Right cardiac atrium (tissue), 5 donors: Measurements from ENCODE around the gene DCAF10. TPM values are rescaled to one million over a fixed set of nuclear protein-coding genes. Genes with fewer than 3 reads are reported as not detected.
"Not testable (repeated sequence)": the region's sequence is repeated elsewhere in the genome, so short reads cannot be mapped to it uniquely, and the experiment has no call there.

ENCODE experiments used
- ATAC-seq, 2 donors: fragments of 200-7000 bp; cut with Tn5 transposase; one replicate each; pipeline versions ENCODE4 v1.8.0 to v1.9.1; 2020; ENCODE audit warnings: moderate library complexity in 2 of 2, mild to moderate bottlenecking in 1 of 2
- DNase-seq, 3 donors: peaks; one replicate each; pipeline ENCODE4 v3.0.0-alpha.2; 2020
- H3K27ac ChIP-seq: one replicate; pipeline ENCODE4 v1.5.1; 2013; ENCODE audit warnings: mild to moderate bottlenecking, low read length, control low read depth, moderate library complexity
- H3K27me3 ChIP-seq: one replicate; pipeline ENCODE4 v1.6.1; 2013; ENCODE audit not compliant: control insufficient read depth, insufficient read depth
- H3K4me1 ChIP-seq: one replicate; pipeline ENCODE4 v1.6.1; 2013; ENCODE audit warnings: low read length; ENCODE audit not compliant: control insufficient read depth, insufficient read depth
- H3K4me3 ChIP-seq: one replicate; pipeline ENCODE4 v1.5.1; 2013; ENCODE audit warnings: low read length, control low read depth
- H3K9me3 ChIP-seq: one replicate; pipeline ENCODE4 v1.6.1; 2013; ENCODE audit warnings: low read length; ENCODE audit not compliant: control insufficient read depth
- WGBS: extraction: QIAGEN DNeasy Blood & Tissue Kit; methylation state at CpG from one replicate; pipeline ENCODE4 v1.1.7; 2013; 5-methylcytosine and 5-hydroxymethylcytosine counted together
- intact Hi-C, 4 donors: fragments of 100-400 bp; cut with DNase I; formaldehyde crosslinking; loops; one replicate each; pipeline versions ENCODE4 v1.11.0 to v1.14.0; 2022 to 2023
- polyA plus RNA-seq: library from polyadenylated mRNA; stranded (reverse); fragments of 200-250 nt; gene quantifications from one replicate; pipeline ENCODE4 v1.2.3, GENCODE V29; 2013
- total RNA-seq, 4 donors: library from RNA; stranded (reverse); fragmentation: NEBNext Ultra II Directional; extraction: Animal tissue kit (Norgen Biotek cat#: 25700); gene quantifications; one replicate each; pipeline ENCODE4 v1.2.1, GENCODE V29; 2021
- donor health status: healthy with polysubstance abuse.
- donor health status: DM: no; HTN: yes; CAD: no.
- donor health status: DM: no; HTN: no; CAD: no.
- donor health status: DM: no; HTN: yes; CAD: no; lungs with severe emphysema.
- donor health status: DM: yes; HTN: yes; CAD: no.

The DCAF10 gene
- total and polyA plus RNA-seq, 5 donors = 7.7 to 18.8 (median 16.2) TPM

DNA sequence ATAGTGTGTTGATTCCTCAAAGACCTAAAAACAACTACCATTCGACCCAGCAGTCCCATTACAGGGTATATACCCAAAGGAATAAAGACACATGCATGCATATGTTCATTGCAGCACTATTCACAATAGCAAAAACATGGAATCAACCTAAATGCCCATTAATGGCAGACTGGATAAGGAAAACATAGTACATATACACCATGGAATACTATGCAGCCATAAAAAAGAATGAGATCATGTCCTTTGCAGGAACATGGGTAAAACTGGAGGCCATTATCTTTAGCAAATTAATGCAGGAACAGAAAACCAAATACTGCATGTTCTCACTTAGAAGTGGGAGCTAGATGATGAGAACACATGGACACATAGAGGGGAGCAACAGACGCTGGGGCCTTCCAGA is 24.6 kb downstream of the DCAF10 start:
- DNase-seq, H3K27me3 ChIP-seq, ATAC-seq, H3K27ac ChIP-seq, H3K9me3 ChIP-seq, intact Hi-C loops, H3K4me3 ChIP-seq, H3K4me1 ChIP-seq: not testable (repeated sequence)
- WGBS = 98% methylated on average over 2 of the region's 2 CpGs

DNA sequence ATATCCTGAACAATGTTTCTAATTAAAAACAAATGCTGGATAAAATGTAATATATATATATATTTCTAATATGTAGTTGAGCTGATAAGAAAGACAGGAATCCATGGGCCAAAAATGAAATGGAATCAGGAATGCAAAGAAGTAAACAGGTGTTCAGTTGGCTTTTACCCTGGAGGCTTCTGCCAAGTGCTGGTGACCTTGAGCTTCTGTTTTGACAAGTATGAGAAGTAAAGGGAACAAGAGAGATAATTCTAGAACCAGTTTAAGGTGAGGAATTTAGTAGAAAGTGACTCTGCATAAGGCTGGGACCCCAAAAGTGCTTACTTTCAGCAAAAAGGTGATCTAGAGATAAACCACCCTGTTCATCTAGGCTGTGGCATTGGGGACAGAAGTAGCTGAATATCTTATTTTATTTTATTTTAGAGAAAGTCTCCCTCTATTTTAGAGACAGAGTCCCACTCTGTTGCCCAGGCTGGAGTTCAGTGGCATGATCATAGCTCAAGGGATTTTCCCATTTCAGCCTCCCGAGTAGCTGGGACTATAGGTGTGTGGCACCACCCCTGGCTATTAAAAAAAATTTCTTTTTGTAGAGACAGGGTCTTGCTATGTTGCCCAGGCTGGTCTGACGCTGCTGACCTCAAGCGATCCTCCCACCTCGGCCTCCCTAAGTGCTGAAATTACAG is 27.0 kb downstream of the DCAF10 start:
- Histone ChIP-seq H3K4me3 (no peak overlapping the region), H3K27ac (no peak overlapping the region), H3K4me1 (no peaks in the 10 kb centered on the region), H3K27me3 (no peaks in the 10 kb centered on the region), H3K9me3 (no peaks in the 10 kb centered on the region)
- intact Hi-C loops = no loop called here
- no peak for ATAC-seq
- WGBS = 96% methylated on average over 4 of the region's 4 CpGs
- no peak for DNase-seq

DNA sequence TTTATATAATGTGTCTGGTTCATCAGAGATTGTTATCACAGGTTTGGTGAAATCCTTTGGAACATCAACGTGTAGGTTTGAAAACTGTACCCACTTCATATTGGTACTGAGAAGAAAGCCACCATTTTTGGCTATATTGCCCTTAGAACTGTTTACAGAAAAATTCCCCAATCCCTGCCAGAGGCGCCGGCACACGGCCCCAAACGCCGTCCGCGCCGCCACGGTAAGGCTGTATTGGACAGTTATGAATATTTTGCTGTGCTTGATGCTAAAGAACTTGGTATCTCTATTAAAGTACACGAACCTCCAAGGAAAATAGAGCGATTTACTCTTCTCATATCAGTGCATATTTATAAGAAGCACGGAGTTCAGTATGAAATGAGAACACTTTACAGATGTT is 35.2 kb downstream of the DCAF10 start:
- WGBS = 97% methylated on average over 13 of the region's 13 CpGs

DNA sequence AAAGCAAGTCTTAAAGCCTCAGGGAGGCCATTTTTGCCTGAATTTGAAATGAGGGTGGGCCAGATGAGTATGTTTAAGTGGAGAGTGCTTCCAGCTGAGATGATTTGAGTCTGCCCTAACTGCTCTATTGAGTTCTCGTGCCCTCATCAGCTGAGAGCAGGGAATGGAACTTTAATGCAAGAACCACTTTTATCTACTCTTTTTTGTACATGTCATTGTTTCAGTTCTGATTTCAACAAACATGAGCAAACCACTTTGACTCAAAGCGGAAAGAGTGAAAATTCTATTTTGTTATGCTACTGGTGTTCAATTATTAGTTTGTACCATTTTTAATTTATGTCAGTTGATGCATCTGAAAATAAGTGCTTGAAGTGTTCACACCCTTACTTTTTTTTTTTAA is 35.8 kb downstream of the DCAF10 start:
- WGBS = 97% methylated on average over 2 of the region's 2 CpGs
- no peak for DNase-seq
- H3K27ac ChIP-seq = no peak overlapping the region
- intact Hi-C loops = no loop called here
- ATAC-seq = no peak
- H3K9me3 ChIP-seq = no peaks in the 10 kb centered on the region
- no peaks in the 10 kb centered on the region for H3K27me3 ChIP-seq
- H3K4me1 ChIP-seq = no peaks in the 10 kb centered on the region
- no peak overlapping the region for H3K4me3 ChIP-seq

More for the DNA sequence above, 35.2 kb downstream of the DCAF10 start:
- ATAC-seq = no peak
- DNase-seq = no peak
- Histone ChIP-seq H3K4me1 (no peaks in the 10 kb centered on the region), H3K27ac (no peak overlapping the region), H3K27me3 (no peaks in the 10 kb centered on the region), H3K4me3 (no peak overlapping the region), H3K9me3 (no peaks in the 10 kb centered on the region)
- intact Hi-C loops = no loop called here

DNA sequence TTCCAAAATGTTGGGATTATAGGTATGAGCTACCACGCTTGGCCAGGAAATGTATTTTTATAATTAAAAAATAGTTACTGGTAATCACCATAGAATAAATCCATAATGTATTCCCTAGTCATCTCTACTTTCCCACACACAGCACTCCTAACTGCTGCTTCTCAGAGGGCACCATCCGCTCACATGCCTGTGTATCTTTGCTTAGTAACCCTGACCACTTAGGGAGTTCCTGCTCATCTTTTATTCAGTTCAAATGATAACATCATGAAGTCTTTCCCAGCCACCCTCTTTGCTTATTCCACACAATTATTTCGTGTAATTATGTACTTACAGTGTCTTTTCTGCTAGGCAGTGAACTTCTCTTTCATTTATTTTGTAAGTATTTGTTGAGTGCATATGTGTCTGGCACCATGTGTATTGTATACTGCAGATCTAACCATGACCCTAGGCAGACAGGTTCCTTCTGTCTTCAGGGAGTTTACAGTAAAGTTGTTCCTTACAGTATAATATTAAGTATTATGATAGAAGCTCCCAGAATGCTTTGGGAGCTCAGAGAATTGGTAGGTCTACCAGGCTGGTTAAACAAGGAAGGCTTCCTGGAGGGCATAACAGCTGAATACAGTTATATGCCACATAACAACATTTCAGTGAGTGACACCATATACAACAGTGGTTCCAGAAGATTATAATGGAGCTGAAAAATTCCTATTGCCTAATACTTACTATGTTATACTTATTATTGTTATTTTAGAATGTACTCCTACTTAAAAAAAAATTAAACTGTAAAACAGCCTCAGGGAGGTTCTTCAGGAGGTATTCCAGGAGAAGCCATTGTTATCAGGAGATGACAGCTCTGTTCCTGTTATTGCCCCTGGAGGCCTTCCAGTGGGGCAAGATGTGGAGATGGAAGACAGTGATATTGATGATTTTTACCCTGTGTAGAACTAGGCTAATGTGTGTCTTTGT is 39.2 kb downstream of the DCAF10 start:
- Histone ChIP-seq H3K27ac (no peak overlapping the region), H3K27me3 (no peaks in the 10 kb centered on the region), H3K4me1 (no peaks in the 10 kb centered on the region), H3K9me3 (no peaks in the 10 kb centered on the region), H3K4me3 (no peak overlapping the region)
- DNase-seq (no peak), ATAC-seq (no peak)
- 93% methylated on average over 3 of the region's 3 CpGs for WGBS
- intact Hi-C loops = no loop called here

DNA sequence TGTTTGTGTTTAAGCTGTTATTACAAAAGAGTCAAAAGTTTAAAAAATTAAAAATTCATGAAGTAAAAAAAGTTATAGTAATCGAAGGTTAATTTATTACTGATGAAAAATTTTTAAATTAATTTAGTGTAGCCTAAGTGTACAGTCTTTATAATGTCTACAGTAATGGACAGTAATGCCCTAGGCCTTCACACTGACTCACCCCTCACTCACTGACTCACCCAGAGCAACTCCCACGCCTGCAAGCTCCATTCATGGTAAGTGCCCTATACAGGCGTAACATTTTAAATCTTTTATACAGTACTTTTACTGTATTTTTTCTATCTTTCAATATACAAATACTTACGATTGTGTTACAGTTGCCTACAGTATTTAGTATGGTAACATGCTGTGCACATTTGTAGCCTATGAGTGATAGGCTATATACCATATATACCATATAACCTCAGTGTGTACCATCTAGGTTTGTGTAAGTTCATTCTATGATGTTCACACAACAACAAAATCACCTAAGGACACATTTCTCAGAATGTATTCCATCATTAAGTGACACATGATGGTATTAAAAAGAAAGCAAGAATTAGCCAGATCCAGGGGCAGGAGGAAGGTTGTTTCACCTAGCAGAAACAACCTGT is 40.1 kb downstream of the DCAF10 start:
- Histone ChIP-seq H3K4me1 (no peaks in the 10 kb centered on the region), H3K27ac (no peak overlapping the region), H3K27me3 (no peaks in the 10 kb centered on the region), H3K4me3 (no peak overlapping the region), H3K9me3 (no peaks in the 10 kb centered on the region)
- WGBS = 90% methylated on average over 4 of the region's 4 CpGs
- intact Hi-C loops = no loop called here
- DNase-seq (no peak), ATAC-seq (no peak)

DNA sequence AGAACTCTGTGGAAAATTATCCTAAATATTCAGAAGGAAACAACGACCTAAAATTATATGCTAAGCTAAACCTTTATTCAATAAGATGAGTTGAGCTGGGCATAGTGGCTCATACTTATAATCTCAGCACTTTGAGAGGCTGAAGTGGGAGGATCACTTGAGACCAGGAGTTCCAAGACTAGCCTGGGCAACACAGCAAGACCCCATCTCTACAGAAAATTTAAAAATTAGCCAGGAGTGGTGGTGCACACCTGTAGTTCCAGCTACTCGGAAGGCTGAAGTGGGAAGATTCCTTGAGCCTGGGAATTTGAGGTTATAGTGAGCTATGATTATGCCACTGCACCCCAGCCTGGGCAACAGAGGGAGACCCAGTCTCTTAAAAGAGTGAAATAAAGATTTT is 51.6 kb downstream of the DCAF10 start:
- 96% methylated on average over 2 of the region's 2 CpGs for WGBS
- H3K27ac ChIP-seq = no peak overlapping the region
- H3K4me3 ChIP-seq = no peak overlapping the region
- ATAC-seq (no peak), DNase-seq (no peak)
- H3K9me3 ChIP-seq = no peaks in the 10 kb centered on the region
- no peaks in the 10 kb centered on the region for H3K4me1 ChIP-seq
- intact Hi-C loops = no loop called here
- H3K27me3 ChIP-seq = no peaks in the 10 kb centered on the region

- Histone ChIP-seq H3K9me3 (no peaks in the 10 kb centered on the region), H3K27ac (no peak overlapping the region), H3K4me1 (no peaks in the 10 kb centered on the region), H3K4me3 (no peak overlapping the region), H3K27me3 (no peaks in the 10 kb centered on the region)
- WGBS = 90% methylated on average over 1 of the region's 1 CpG
- DNase-seq (no peak), ATAC-seq (no peak)
- intact Hi-C loops = no loop called here
Observed at GRCh38 chr9:37856551-37856950, 56.0 kb downstream of the DCAF10 start.

- Histone ChIP-seq H3K4me1 (no peaks in the 10 kb centered on the region), H3K27ac (no peak overlapping the region), H3K27me3 (no peaks in the 10 kb centered on the region), H3K9me3 (no peaks in the 10 kb centered on the region), H3K4me3 (no peak overlapping the region)
- no peak for DNase-seq
- WGBS = 86% methylated on average over 1 of the region's 1 CpG
- intact Hi-C loops = no loop called here
- ATAC-seq = no peak
Observed at GRCh38 chr9:37859043-37859442, 58.4 kb downstream of the DCAF10 start.

DNA sequence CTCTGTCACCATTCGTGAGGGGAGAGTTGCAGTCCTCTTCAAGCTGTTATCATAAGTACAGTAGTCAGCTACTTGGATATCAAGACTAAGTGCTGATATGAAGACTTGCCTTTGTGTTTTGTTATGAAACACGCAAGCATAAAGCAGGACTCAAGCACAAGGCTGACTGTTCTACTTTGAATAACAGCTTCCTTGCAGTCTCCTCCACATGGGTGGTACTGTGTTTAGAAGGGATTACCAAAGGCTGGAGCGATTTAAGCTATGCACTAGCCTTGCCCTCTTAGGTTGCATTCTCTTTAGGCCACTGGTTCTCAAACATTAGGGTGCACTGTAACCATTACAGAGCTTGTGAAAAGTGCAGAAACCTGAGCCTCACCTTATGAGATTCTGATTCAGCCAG is 61.9 kb downstream of the DCAF10 start:
- WGBS = 65% methylated on average over 3 of the region's 3 CpGs
- DNase-seq (no peak), ATAC-seq (no peak)
- intact Hi-C loops = no loop called here
- H3K9me3 ChIP-seq = no peaks in the 10 kb centered on the region
- no peak overlapping the region for H3K4me3 ChIP-seq
- no peaks in the 10 kb centered on the region for H3K4me1 ChIP-seq
- H3K27ac ChIP-seq = no peak overlapping the region
- H3K27me3 ChIP-seq = no peaks in the 10 kb centered on the region
